T-helper 2 cell (primary cell): ENCODE measurements around the gene BAX.

Source experiments
- DNase-seq, 5 experiments: peaks; one replicate each; pipeline versions ENCODE4 v3.0.0 to v3.0.0-alpha.2; 2012 to 2022

The BAX gene

DNA sequence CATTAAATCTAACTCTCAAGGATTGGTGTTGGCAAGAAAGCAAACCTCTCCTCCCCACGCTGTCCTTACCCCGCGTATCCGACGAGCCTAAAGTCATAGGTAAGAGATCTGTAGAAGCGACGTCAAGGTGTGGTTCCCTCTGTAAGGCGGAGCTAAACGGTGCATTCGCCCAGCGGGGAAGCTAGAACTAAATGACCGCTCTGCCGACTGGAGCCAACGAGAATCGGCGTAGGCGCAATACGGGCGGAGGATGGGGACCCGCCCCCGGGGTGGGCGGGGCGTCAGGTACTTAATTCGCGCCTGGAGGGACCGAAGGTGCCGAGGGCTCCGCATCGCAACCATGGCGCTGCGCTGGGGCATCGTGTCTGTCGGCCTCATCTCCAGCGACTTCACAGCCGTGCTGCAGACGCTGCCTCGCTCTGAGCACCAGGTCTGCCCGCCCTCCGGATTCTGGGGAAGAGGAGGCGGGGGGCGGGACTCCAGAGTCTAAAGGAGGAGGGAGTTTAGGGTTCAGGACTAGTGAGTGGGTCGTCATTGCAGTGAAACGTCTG lies 21.2 kb upstream of the BAX start, which contains the start of gene DHDH:
DHDH (plus strand) TSS at position 318 of the 551 bp plus-strand sequence; CDS start at position 341, 23 bp downstream.
- DNase-seq, result peak; percentile 54 to 91 (median 75)

DNA sequence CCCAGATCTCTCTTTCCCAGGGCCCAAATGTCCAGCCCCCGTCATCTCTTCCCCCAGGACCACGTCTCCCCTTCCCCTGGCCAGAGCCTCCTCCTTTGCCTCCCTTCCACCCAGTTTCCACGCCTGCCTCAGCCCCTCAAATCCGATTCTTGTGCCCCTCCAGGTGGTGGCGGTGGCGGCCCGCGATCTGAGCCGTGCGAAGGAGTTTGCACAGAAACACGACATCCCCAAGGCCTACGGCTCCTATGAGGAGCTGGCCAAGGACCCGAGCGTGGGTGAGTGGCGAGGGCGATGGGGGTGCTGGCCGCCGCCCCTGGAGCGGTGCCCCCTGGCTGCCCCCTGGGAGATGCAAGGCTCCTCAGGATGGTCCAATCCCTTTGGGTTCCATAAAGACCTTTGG lies 19.8 kb upstream of the BAX start:
- DNase-seq, result no peak

DNA sequence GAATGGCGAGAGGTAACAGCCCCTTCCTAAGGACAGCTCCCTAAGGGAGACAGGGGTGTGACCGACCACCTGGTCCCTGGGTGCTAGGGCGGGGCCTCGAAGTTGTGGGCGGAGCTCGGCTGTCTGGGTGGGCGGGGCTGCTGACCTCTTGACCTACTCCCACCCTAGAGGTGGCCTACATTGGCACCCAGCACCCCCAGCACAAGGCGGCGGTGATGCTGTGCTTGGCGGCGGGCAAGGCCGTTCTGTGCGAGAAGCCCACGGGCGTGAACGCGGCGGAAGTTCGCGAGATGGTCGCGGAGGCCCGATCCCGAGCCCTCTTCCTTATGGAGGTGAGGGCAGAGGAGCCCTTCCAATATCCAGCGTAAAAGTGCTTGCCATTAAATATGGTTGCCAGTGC lies 18.8 kb upstream of the BAX start:
- no peak for DNase-seq

- no peak for DNase-seq
These were observed 16.4 kb upstream of the BAX start for GRCh38 chr19:48938256-48938655.

GRCh38 chr19:48940902-48941301 lies 13.8 kb upstream of the BAX start:
- no peak for DNase-seq

GRCh38 chr19:48943081-48943480 lies 11.6 kb upstream of the BAX start:
- no peak for DNase-seq

DNA sequence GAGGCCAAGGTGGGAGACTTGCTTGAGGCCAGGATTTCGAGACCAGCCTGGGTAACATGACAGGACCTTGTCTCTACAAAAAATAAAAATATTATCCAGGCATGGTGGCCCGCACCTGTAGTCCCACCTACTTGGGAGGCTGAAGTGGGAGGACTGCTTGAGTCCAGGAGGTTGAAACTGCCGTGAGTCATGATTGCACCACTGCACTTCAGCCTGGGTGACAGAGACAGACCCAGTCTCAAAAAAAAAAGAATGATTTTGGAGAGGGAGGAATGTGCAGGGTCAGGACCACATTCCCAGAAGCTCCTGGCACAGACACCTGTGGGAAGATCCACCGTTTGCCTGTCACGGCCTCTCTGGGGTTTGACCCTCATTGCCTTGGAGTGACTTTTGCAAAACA lies 9.3 kb upstream of the BAX start:
- no peak for DNase-seq

GRCh38 chr19:48945817-48946216 lies 8.9 kb upstream of the BAX start:
- DNase-seq, result no peak

GRCh38 chr19:48946463-48947257 lies 8.0 kb upstream of the BAX start:
- DNase-seq, result no peak

- DNase-seq, result no peak
These were observed 7.5 kb upstream of the BAX start for GRCh38 chr19:48947258-48947542.

DNA sequence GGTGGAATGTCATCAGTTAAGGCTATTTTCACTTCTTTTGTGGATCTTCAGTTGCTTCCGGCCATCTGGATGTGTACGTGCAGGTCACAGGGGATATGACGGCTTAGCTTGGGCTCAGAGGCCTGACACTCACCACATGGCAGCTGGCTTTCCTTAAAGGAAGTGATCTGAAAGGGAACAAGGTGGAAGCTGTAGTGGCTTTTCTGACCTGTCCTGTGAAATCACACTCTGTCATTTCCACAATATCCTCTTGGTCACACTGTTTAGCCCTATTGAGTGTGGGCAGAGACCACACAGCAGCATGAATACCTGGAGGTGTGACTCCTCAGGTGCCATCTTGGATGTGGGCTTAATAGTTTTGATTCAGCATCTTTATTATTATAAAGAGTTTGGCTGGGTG lies 4.5 kb upstream of the BAX start:
- no peak for DNase-seq

GRCh38 chr19:48950830-48951519 lies 3.7 kb upstream of the BAX start:
- DNase-seq, result no peak

GRCh38 chr19:48953141-48953540 lies 1.5 kb upstream of the BAX start:
- no peak for DNase-seq

GRCh38 chr19:48953990-48954594 lies 583 bp upstream of the BAX start:
- DNase-seq, result no peak

DNA sequence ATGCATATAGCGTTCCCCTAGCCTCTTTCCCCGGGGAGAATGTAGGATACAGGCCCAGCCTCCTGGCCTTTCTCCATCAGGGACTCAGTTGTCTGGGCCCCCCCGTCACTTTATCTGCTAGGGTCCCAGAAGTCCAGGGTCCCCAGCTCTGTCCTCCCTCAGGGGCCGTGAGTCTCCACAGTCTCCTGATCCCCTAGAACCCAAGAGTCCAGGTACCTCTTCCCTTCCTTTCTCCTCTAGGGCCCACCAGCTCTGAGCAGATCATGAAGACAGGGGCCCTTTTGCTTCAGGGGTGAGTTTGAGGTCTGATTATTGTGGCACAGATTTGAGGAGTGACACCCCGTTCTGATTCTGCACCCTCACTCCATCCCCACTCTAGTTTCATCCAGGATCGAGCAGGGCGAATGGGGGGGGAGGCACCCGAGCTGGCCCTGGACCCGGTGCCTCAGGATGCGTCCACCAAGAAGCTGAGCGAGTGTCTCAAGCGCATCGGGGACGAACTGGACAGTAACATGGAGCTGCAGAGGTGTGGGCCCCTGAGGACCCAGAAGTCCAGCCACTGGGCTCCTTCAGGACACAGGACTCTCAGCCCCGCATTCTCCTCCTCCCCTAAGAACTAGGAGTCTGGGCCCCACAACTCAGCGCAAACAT lies 758 bp downstream of the BAX start:
- DNase-seq, result no peak

GRCh38 chr19:48958006-48958405 lies 3.3 kb downstream of the BAX start:
- DNase-seq, result no peak

DNA sequence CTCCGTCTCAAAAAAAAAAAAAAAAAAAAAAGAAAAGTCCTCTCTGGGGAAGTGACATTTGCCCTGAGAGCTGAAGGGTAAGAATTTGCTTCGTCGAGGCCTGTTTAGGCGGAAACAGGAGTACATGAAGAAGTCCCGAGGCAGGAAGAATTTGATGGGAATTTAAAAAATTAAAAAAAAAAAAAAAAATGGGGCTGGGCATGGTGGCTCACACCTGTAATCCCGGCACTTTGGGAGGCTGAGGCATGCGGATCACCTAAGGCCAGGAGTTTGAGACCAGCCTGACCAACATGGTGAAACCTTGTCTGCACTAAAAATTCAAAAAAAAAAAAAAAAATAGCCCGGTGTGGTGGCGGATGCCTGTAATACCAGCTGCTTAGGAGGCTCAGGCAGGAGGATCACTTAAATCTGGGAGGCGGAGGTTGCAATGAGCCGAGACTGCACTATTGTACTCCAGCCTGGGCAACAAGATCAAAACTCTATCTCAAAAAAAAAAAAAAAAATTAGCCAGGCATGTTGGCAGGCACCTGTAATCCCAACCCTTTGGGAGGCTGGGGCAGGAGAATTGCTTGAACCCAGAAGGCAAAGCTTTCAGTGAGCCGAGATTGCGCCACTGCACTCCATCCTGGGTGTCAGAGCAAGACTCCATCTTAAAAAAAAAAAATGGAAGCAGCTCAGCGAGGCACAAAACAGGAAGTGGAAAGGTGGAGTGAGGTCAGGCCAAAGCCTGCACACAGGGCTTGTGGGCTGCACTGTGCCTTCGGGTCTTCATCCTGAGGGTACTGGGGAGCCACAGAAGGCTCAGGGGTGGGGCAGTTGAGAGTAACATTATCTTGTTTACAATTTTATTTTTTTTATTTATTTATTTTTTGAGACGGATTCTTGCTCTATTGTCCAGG lies 4.9 kb downstream of the BAX start:
- peak in 1 of 5 experiments; percentile 65 for DNase-seq

GRCh38 chr19:48961051-48961649 lies 6.5 kb downstream of the BAX start:
- no peak for DNase-seq

DNA sequence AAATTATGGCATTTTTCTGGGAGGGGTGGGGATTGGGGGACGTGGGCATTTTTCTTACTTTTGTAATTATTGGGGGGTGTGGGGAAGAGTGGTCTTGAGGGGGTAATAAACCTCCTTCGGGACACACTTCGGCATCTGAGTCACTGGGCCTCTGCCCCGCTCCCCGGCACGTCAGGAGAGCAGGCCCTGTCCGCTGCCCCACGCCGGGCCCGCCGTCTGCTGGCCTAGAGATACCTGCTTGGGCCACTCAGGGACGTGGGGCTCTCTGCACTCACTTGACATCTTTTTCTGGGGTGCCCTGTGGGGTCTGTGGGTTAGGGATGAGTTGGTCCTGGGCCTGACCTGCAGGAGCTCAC lies 7.0 kb downstream of the BAX start:
- DNase-seq, result no peak

DNA sequence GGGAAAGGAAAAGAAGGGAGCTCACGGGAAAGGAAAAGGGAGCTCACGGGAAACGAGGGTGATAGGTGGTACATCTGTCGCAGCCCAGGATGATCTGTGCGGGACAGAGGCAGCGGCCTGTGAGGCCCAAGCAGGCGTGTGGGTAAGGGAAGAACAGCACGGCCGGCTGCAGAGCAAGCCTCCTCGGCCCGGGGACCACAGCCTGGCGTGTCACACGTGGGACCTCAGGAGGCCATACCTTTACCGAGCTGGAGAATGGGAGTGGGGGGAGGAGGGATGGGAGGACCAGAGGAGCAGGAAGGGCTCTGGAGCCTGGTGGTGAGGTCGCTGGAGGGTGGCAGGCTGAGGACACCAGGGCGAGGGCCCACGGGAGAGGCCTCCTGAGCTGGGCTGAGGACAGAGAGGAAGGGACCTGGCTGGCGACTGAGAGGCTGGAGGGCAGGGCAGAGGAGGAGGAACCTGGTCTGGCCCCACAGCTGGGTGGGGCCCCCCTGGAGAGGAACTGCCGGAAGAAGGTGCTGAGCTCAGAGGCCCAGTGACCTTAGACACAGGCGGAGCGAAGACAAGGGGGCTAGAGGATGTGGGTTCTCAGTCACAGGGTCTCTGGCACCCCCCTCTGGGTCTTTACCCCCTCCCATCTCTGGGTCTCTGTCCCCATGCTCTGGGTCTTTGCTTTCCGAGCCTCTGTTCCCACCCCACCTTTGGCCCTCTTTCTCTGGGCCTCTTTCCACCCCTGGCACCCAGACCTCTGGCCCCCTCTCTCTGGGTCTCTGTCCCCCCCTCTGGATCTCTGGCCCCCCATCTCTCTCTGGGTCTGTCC lies 7.6 kb downstream of the BAX start:
- DNase-seq, result peak in 2 of 5 experiments; percentile 30 to 61

DNA sequence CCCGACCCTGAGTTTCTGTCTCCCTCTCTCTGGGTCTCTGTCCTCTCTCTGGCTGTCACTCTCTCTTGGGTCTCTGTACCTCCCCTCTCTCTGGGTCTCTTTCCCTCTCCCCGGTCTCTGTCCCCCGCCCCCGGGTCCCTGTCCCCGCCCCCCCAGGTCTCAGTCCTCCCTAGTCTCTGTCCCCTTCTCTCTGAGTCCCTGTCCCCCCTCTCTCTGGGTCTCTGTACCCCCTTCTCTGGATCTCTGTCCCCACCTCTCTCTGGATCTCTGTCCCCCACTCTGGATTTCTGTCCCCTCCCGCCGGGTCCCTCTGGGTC lies 8.1 kb downstream of the BAX start:
- no peak for DNase-seq
